HG02870 (cell line): ENCODE data around the gene ISCU.

Experiments used
- ATAC-seq: cut with Tn5 transposase; IDR thresholded peaks from one replicate; pipeline ENCODE4 v1.9.1; 2021; ENCODE audit warnings: mild to moderate bottlenecking, moderate library complexity; ENCODE audit not compliant: unreplicated experiment

The ISCU gene

GRCh38 chr12:108562348-108563135 lies at the start of gene ISCU:
Gene ISCU (plus strand): TSS chr12:108562596. CDS start chr12:108562623, 27 bp downstream.
- ATAC-seq: peak; percentile 63

- ATAC-seq: peak; percentile 7
Observed at GRCh38 chr12:108514468-108514972, 47.9 kb upstream of the ISCU start.

GRCh38 chr12:108514973-108515814 lies 47.2 kb upstream of the ISCU start, which contains the start of gene FICD:
Gene FICD (plus strand): TSS chr12:108515277. CDS start chr12:108516973, 1,696 bp downstream.
- peak; percentile 78 for ATAC-seq

- no peak for ATAC-seq
Observed at GRCh38 chr12:108515916-108516315, 46.5 kb upstream of the ISCU start.

- ATAC-seq: no peak
Observed at GRCh38 chr12:108516511-108517275, 45.7 kb upstream of the ISCU start.

GRCh38 chr12:108517288-108518100 lies 44.9 kb upstream of the ISCU start:
- no peak for ATAC-seq

GRCh38 chr12:108518101-108518715 lies 44.2 kb upstream of the ISCU start:
- ATAC-seq: no peak

GRCh38 chr12:108518716-108519496 lies 43.5 kb upstream of the ISCU start:
- no peak for ATAC-seq

GRCh38 chr12:108519558-108519957 lies 42.8 kb upstream of the ISCU start:
- no peak for ATAC-seq

- ATAC-seq: no peak
Observed at GRCh38 chr12:108523365-108523764, 39.0 kb upstream of the ISCU start.

- ATAC-seq: no peak
Observed at GRCh38 chr12:108525681-108526080, 36.7 kb upstream of the ISCU start.

GRCh38 chr12:108526482-108527165 lies 35.8 kb upstream of the ISCU start:
- ATAC-seq: no peak

- no peak for ATAC-seq
Observed at GRCh38 chr12:108527166-108527496, 35.3 kb upstream of the ISCU start.

GRCh38 chr12:108530161-108530560 lies 32.2 kb upstream of the ISCU start:
- no peak for ATAC-seq

GRCh38 chr12:108531929-108532848 lies 30.2 kb upstream of the ISCU start:
- no peak for ATAC-seq

- ATAC-seq: no peak
Observed at GRCh38 chr12:108538146-108538545, 24.2 kb upstream of the ISCU start.

- no peak for ATAC-seq
Observed at GRCh38 chr12:108538616-108539195, 23.7 kb upstream of the ISCU start.
